G401.6 (cell line): ENCODE measurements around the gene MAGEB17.
"Not testable (repeated sequence)": the region's sequence is repeated elsewhere in the genome, so short reads cannot be mapped to it uniquely, and the experiment has no call there.

Source experiments
- FAIRE-seq: peaks from 2 replicates; lab custom pipeline; 2012; peaks lifted over from hg19 to GRCh38; lab: Jason Lieb, UNC

The MAGEB17 gene

GRCh38 chrX:16156692-16157331, 10.5 kb upstream of the MAGEB17 start:
- no peak for FAIRE-seq

- no peak for FAIRE-seq
These were observed 6.6 kb upstream of the MAGEB17 start for GRCh38 chrX:16160729-16161128.

- FAIRE-seq: not testable (repeated sequence)
These were observed 6.1 kb upstream of the MAGEB17 start for GRCh38 chrX:16161173-16161572.

GRCh38 chrX:16162391-16162790, 4.9 kb upstream of the MAGEB17 start:
- FAIRE-seq: no peak

- FAIRE-seq: no peak
These were observed 2.5 kb upstream of the MAGEB17 start for GRCh38 chrX:16164748-16165147.

- no peak for FAIRE-seq
These were observed 3.8 kb downstream of the MAGEB17 start for GRCh38 chrX:16171039-16171438.

- FAIRE-seq: no peak
These were observed 4.7 kb downstream of the MAGEB17 start for GRCh38 chrX:16171944-16172343.

- FAIRE-seq: no peak
These were observed 5.1 kb downstream of the MAGEB17 start for GRCh38 chrX:16172391-16172790.

- FAIRE-seq: no peak
These were observed 8.2 kb downstream of the MAGEB17 start for GRCh38 chrX:16175329-16176061.

- FAIRE-seq: no peak
These were observed 10.0 kb downstream of the MAGEB17 start for GRCh38 chrX:16177260-16177659.

- FAIRE-seq: not testable (repeated sequence)
These were observed 16.6 kb downstream of the MAGEB17 start for GRCh38 chrX:16183843-16184242.

GRCh38 chrX:16185725-16186136, 18.4 kb downstream of the MAGEB17 start:
- FAIRE-seq: no peak

GRCh38 chrX:16186380-16187007, 19.2 kb downstream of the MAGEB17 start:
- no peak for FAIRE-seq

- no peak for FAIRE-seq
These were observed 19.9 kb downstream of the MAGEB17 start for GRCh38 chrX:16187024-16187760.

- no peak for FAIRE-seq
These were observed 21.4 kb downstream of the MAGEB17 start for GRCh38 chrX:16188687-16189086.

- FAIRE-seq: no peak
These were observed 24.3 kb downstream of the MAGEB17 start for GRCh38 chrX:16191605-16192004.

- FAIRE-seq: no peak
These were observed 29.5 kb downstream of the MAGEB17 start for GRCh38 chrX:16196829-16197228.

GRCh38 chrX:16199343-16199742, 32.1 kb downstream of the MAGEB17 start:
- no peak for FAIRE-seq

GRCh38 chrX:16202943-16203342, 35.7 kb downstream of the MAGEB17 start:
- FAIRE-seq: no peak

GRCh38 chrX:16204538-16204937, 37.3 kb downstream of the MAGEB17 start:
- FAIRE-seq: no peak

GRCh38 chrX:16205840-16206239, 38.6 kb downstream of the MAGEB17 start:
- no peak for FAIRE-seq

GRCh38 chrX:16207634-16208033, 40.4 kb downstream of the MAGEB17 start:
- no peak for FAIRE-seq

- no peak for FAIRE-seq
These were observed 41.3 kb downstream of the MAGEB17 start for GRCh38 chrX:16208601-16209000.
